IMR-90 (cell line): ENCODE data around the gene HIGD1C. TPM values are rescaled to one million over a fixed set of nuclear protein-coding genes. Genes with fewer than 3 reads are reported as not detected.

ENCODE experiments used
- ATAC-seq: fragments of 200-7000 bp; cut with Tn5 transposase; 2 replicates; pipeline ENCODE4 v1.9.1; 2020; ENCODE audit warnings: low read depth, mild to moderate bottlenecking, moderate library complexity
- BruUV-seq: library from RNA; stranded (reverse); fragments of 400-500 nt; replicated peaks from 2 replicates; lab custom pipeline; 2021; lab: Mats Ljungman, UMichigan
- CTCF ChIA-PET: fragments of 300-600 bp; formaldehyde crosslinking; extraction: SDS; loops from one replicate; lab custom pipeline; 2021; ENCODE audit warnings: antibody characterized with exemption; lab: Yijun Ruan, JAX
- POLR2A ChIA-PET: fragments of 300-600 bp; sonication (Branson Sonifier 250); formaldehyde crosslinking; loops from one replicate; lab custom pipeline; 2022; ENCODE audit warnings: antibody characterized with exemption; ENCODE audit not compliant: unreplicated experiment; lab: Charles Lee
- DNase-seq: peaks from one replicate; pipeline ENCODE4 v3.0.0; 2013
- H2AFZ ChIP-seq: replicated peaks from 2 replicates; pipeline ENCODE3; 2013; ENCODE audit warnings: low read length, mild to moderate bottlenecking; ENCODE audit not compliant: poor library complexity
- H2AK5ac ChIP-seq: 2 replicates; pipeline ENCODE4 v1.6.1; 2013; ENCODE audit warnings: low read depth, low read length, inconsistent platforms
- H2AK9ac ChIP-seq: replicated peaks from 2 replicates; pipeline ENCODE3; 2013; ENCODE audit warnings: mild to moderate bottlenecking, low read depth, low read length, moderate library complexity; ENCODE audit not compliant: poor library complexity
- H2BK120ac ChIP-seq: 2 replicates; pipeline ENCODE4 v1.6.1; 2013; ENCODE audit warnings: low read depth, low read length, inconsistent platforms
- H2BK15ac ChIP-seq: 3 replicates; pipeline ENCODE4 v1.6.1; 2013; ENCODE audit warnings: low read depth, low read length, inconsistent platforms
- H2BK20ac ChIP-seq: 2 replicates; pipeline ENCODE4 v1.6.1; 2013; ENCODE audit warnings: low read depth, mild to moderate bottlenecking, inconsistent platforms, low read length, moderate library complexity
- H2BK5ac ChIP-seq: 2 replicates; pipeline ENCODE4 v1.6.1; 2013; ENCODE audit warnings: mild to moderate bottlenecking, low read depth, low read length, inconsistent platforms; ENCODE audit not compliant: poor library complexity, severe bottlenecking
- H3K14ac ChIP-seq: replicated peaks from 2 replicates; pipeline ENCODE4 v1.6.1; 2013; ENCODE audit warnings: low read depth, low read length, inconsistent platforms
- H3K18ac ChIP-seq: 2 replicates; pipeline ENCODE4 v1.6.1; 2013; ENCODE audit warnings: low read depth, low read length, control low read depth
- H3K23ac ChIP-seq: 2 replicates; pipeline ENCODE4 v1.6.1; 2013; ENCODE audit warnings: low read depth, low read length, inconsistent platforms
- H3K27ac ChIP-seq: 2 replicates; pipeline ENCODE4 v1.5.1; 2013; ENCODE audit warnings: mild to moderate bottlenecking, control low read depth, low read length; ENCODE audit not compliant: insufficient read depth
- H3K27me3 ChIP-seq: 2 replicates; pipeline ENCODE4 v1.6.1; 2013; ENCODE audit warnings: low read length; ENCODE audit not compliant: control insufficient read depth, insufficient read depth
- H3K36me3 ChIP-seq: 2 replicates; pipeline ENCODE4 v1.6.1; 2013; ENCODE audit warnings: low read length, mixed read lengths; ENCODE audit not compliant: control insufficient read depth, insufficient read depth
- H3K4ac ChIP-seq: 2 replicates; pipeline ENCODE4 v1.6.1; 2013; ENCODE audit warnings: low read depth, low read length, inconsistent platforms
- H3K4me1 ChIP-seq: 2 replicates; pipeline ENCODE4 v1.6.1; 2013; ENCODE audit warnings: low read length, mixed read lengths; ENCODE audit not compliant: control insufficient read depth, insufficient read depth
- H3K4me2 ChIP-seq: 2 replicates; pipeline ENCODE4 v1.6.1; 2013; ENCODE audit warnings: low read depth, mild to moderate bottlenecking, control low read depth, low read length, moderate library complexity
- H3K4me3 ChIP-seq: 2 replicates; pipeline ENCODE4 v1.5.1; 2013; ENCODE audit warnings: low read depth, mild to moderate bottlenecking, control low read depth, low read length, moderate library complexity; ENCODE audit not compliant: insufficient read depth
- H3K56ac ChIP-seq: 2 replicates; pipeline ENCODE4 v1.6.1; 2013; ENCODE audit warnings: low read length, inconsistent platforms; ENCODE audit not compliant: insufficient read depth; ENCODE audit errors: extremely low read depth
- H3K79me1 ChIP-seq, 2 experiments: 2 replicates each; pipeline ENCODE4 v1.6.1; 2013; ENCODE audit warnings: low read length in 2 of 2, inconsistent platforms in 1 of 2, low read depth in 1 of 2
- H3K9ac ChIP-seq: 2 replicates; pipeline ENCODE4 v1.6.1; 2013; ENCODE audit warnings: low read depth, low read length, control low read depth
- H3K9me1 ChIP-seq: 2 replicates; pipeline ENCODE4 v1.6.1; 2013; ENCODE audit warnings: low read length, inconsistent platforms; ENCODE audit not compliant: insufficient read depth
- H3K9me3 ChIP-seq: 2 replicates; pipeline ENCODE4 v1.6.1; 2013; ENCODE audit warnings: low read length; ENCODE audit not compliant: control insufficient read depth, insufficient read depth
- H4K20me1 ChIP-seq: 2 replicates; pipeline ENCODE4 v1.6.1; 2013; ENCODE audit warnings: low read length, inconsistent platforms; ENCODE audit not compliant: insufficient read depth
- H4K5ac ChIP-seq: 2 replicates; pipeline ENCODE4 v1.6.1; 2013; ENCODE audit warnings: mild to moderate bottlenecking, low read depth, low read length, control low read depth
- H4K8ac ChIP-seq, 2 experiments: 2 replicates each; pipeline ENCODE4 v1.6.1; 2013; ENCODE audit warnings: low read depth in 2 of 2, low read length in 2 of 2, control low read depth in 1 of 2, inconsistent platforms in 1 of 2
- H4K91ac ChIP-seq: 2 replicates; pipeline ENCODE4 v1.6.1; 2013; ENCODE audit warnings: low read depth, low read length, inconsistent platforms; ENCODE audit not compliant: insufficient read depth
- BHLHE40 ChIP-seq: fragments of 150-350 bp; IDR thresholded peaks from 2 replicates; pipeline ENCODE4 v1.6.1; 2016; ENCODE audit warnings: mild to moderate bottlenecking, low read depth, low read length
- CEBPB ChIP-seq: IDR thresholded peaks from 2 replicates; pipeline ENCODE4 v1.6.1; 2012; ENCODE audit warnings: low read depth, low read length, improper control_type of control experiment
- CTCF ChIP-seq: conservative IDR thresholded peaks from 2 replicates; pipeline ENCODE4 v1.5.1; 2012; ENCODE audit warnings: mild to moderate bottlenecking, low read depth, low read length, improper control_type of control experiment
- MAZ ChIP-seq: IDR thresholded peaks from 2 replicates; pipeline ENCODE4 v1.6.1; 2012; ENCODE audit warnings: low read depth, mild to moderate bottlenecking, low read length, improper control_type of control experiment, moderate library complexity, borderline replicate concordance
- MXI1 ChIP-seq: IDR thresholded peaks from 2 replicates; pipeline ENCODE4 v1.6.1; 2012; ENCODE audit warnings: low read depth, mild to moderate bottlenecking, low read length, moderate library complexity, borderline replicate concordance
- NFE2L2 ChIP-seq: fragments of 150-350 bp; IDR thresholded peaks from 2 replicates; pipeline ENCODE4 v1.6.1; 2016; ENCODE audit warnings: low read depth, mild to moderate bottlenecking, low read length
- POLR2A ChIP-seq: IDR thresholded peaks from 2 replicates; pipeline ENCODE4 v1.6.1; 2012; ENCODE audit warnings: mild to moderate bottlenecking, low read depth, low read length
- RAD21 ChIP-seq: IDR thresholded peaks from 2 replicates; pipeline ENCODE4 v1.6.1; 2012; ENCODE audit warnings: low read length, improper control_type of control experiment
- RCOR1 ChIP-seq: IDR thresholded peaks from 2 replicates; pipeline ENCODE4 v1.6.1; 2012; ENCODE audit warnings: mild to moderate bottlenecking, low read length, improper control_type of control experiment; ENCODE audit not compliant: insufficient replicate concordance
- SMC3 ChIP-seq: fragments of 150-350 bp; IDR thresholded peaks from 2 replicates; pipeline ENCODE4 v1.6.1; 2016; ENCODE audit warnings: low read depth, mild to moderate bottlenecking, antibody characterized with exemption, low read length, moderate library complexity
- WGBS, 2 experiments: methylation state at CpG; one replicate each; pipeline versions ENCODE4 v1.1.5 to v1.1.7; 2013; ENCODE audit warnings: missing lambda C conversion rate in 2 of 2; ENCODE audit not compliant: insufficient read length in 1 of 2; ENCODE audit errors: extremely low coverage in 2 of 2; 5-methylcytosine and 5-hydroxymethylcytosine counted together
- dilution Hi-C: fragments of 300-500 bp; cut with HindIII; formaldehyde crosslinking; loops from one replicate; pipeline ENCODE4 v1.14.3; 2018; ENCODE audit warnings: low sequenced_read_pairs; ENCODE audit not compliant: unreplicated experiment
- in situ Hi-C: fragments of 300-500 bp; cut with MboI; formaldehyde crosslinking; loops from 3 replicates; pipeline ENCODE4 v1.14.3; 2019; ENCODE audit warnings: low sequenced_read_pairs, inconsistent platforms, mixed read lengths
- intact Hi-C: fragments of 100-400 bp; cut with micrococcal nuclease; formaldehyde crosslinking; loops from 2 replicates; pipeline ENCODE4 v1.10.0; 2022
- polyA plus RNA-seq, 3 experiments: library from polyadenylated mRNA; depleted of rRNA; stranded (reverse); fragments of >200 nt; gene quantifications; 2 replicates each; pipeline ENCODE4 v1.2.3, GENCODE V29; 2012; ENCODE audit warnings: low replicate concordance in 1 of 3
- total RNA-seq: library from RNA; depleted of rRNA; stranded (reverse); fragments of >200 nt; gene quantifications from 2 replicates; pipeline ENCODE4 v1.2.3, GENCODE V29; 2012
- TF ChIP-seq, protein P1 (sequence below): fragments of 150-350 bp; IDR thresholded peaks from 2 replicates; pipeline ENCODE4 v1.6.1; 2016; ENCODE audit warnings: low read depth, mild to moderate bottlenecking, low read length, moderate library complexity, borderline replicate concordance

Gene HIGD1C
- total and polyA plus RNA-seq, 2 of the 4 experiments (the other 2 are of a cell fraction) = not detected

DNA sequence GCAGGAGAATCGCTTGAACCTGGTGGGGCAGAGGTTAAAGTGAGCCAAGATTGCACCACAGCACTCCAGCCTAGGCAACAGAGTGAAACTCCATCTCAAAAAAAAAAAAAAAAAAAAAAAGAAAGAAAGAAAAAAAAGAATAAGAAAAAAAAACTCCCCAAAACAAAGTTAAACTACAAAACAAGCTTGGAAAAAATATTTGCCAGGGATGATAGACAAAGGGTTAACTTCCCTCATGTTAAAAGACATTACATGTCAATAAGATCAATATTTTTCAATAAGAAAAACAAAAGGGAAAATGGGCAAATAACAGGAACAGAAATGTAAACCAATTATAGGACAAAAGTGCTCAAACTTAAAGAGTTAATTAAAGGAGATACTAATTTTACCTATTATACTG, 26.4 kb upstream of the HIGD1C start:
- H3K27ac ChIP-seq = no peak overlapping the region
- H3K4me3 ChIP-seq = no peak overlapping the region
- no peak overlapping the region for H4K8ac ChIP-seq
- no peaks in the 10 kb centered on the region for H3K9me3 ChIP-seq
- intact Hi-C loops (no loop called here), dilution Hi-C loops (no loop called here), in situ Hi-C loops (no loop called here)
- H2BK120ac ChIP-seq = no peak overlapping the region
- H3K14ac ChIP-seq = no peak overlapping the region
- H2AFZ ChIP-seq = no peak overlapping the region
- no peaks in the 10 kb centered on the region for H4K20me1 ChIP-seq
- no CpG with 5 or more reads among the region's 1 CpG for WGBS, 2 experiments
- H3K9me1 ChIP-seq = 0 out of 2 replicates have a peak, but pooled peaks cover 4% of the 10 kb centered on the region
- no TSS peak for BruUV-seq
- no peak overlapping the region for H2AK5ac ChIP-seq
- no peak overlapping the region for H3K56ac ChIP-seq
- H3K79me1 ChIP-seq = 0 out of 4 replicates have a peak, but pooled peaks cover 0 to 5% of the 10 kb centered on the region in 2 experiments
- H4K5ac ChIP-seq = no peak overlapping the region
- POLR2A ChIA-PET = interaction anchor here (0.6 kb wide), 1 partner anchor 506 kb away, joined by 7 read pairs; no protein-coding TSS in a partner anchor
- CTCF ChIA-PET = no interaction called here
- no peak overlapping the region for H3K9ac ChIP-seq
- no peak overlapping the region for H2BK15ac ChIP-seq
- no peak for ATAC-seq
- no peaks in the 10 kb centered on the region for H3K36me3 ChIP-seq
- no peak overlapping the region for H2BK5ac ChIP-seq
- H2AK9ac ChIP-seq = no peak overlapping the region
- no peak for DNase-seq
- TF ChIP-seq RAD21 (no peak), SMC3 (no peak), BHLHE40 (no peak), RCOR1 (no peak), NFE2L2 (no peak), CEBPB (no peak), CTCF (no peak), MXI1 (no peak), POLR2A (no peak), MAZ (no peak)
- TF ChIP-seq, protein P1, sequence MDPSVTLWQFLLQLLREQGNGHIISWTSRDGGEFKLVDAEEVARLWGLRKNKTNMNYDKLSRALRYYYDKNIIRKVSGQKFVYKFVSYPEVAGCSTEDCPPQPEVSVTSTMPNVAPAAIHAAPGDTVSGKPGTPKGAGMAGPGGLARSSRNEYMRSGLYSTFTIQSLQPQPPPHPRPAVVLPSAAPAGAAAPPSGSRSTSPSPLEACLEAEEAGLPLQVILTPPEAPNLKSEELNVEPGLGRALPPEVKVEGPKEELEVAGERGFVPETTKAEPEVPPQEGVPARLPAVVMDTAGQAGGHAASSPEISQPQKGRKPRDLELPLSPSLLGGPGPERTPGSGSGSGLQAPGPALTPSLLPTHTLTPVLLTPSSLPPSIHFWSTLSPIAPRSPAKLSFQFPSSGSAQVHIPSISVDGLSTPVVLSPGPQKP = no peak
- H3K27me3 ChIP-seq = no peaks in the 10 kb centered on the region
- no peak overlapping the region for H3K4ac ChIP-seq
- H3K4me2 ChIP-seq = peak overlapping the region; percentile 7; the same call in 1 of the 2 replicates
- H3K18ac ChIP-seq = no peak overlapping the region
- no peak overlapping the region for H3K23ac ChIP-seq
- no peak overlapping the region for H2BK20ac ChIP-seq
- H3K4me1 ChIP-seq = peaks cover 13% of the 10 kb centered on the region
- H4K91ac ChIP-seq = no peak overlapping the region
